Activated CD8-positive, alpha-beta T cell treated with anti-CD3 and anti-CD28 coated beads for 36 hours (primary cell): ENCODE measurements around the gene LRRC4C. TPM values are rescaled to one million over a fixed set of nuclear protein-coding genes. Genes with fewer than 3 reads are reported as not detected.

Source experiments
- ATAC-seq: fragments of 200-7000 bp; cut with Tn5 transposase; one replicate; pipeline ENCODE4 v1.10.0; 2021; ENCODE audit warnings: mild to moderate bottlenecking, moderate library complexity
- CTCF ChIA-PET: fragments of 350-600 bp; sonication (Branson Sonifier 250); formaldehyde crosslinking; loops from one replicate; lab custom pipeline; 2021; ENCODE audit warnings: antibody characterized with exemption; lab: Charles Lee
- POLR2A ChIA-PET: fragments of 350-600 bp; sonication (Branson Sonifier 250); formaldehyde crosslinking; loops from one replicate; lab custom pipeline; 2021; ENCODE audit warnings: antibody characterized with exemption; lab: Charles Lee
- DNase-seq: peaks from one replicate; pipeline ENCODE4 v3.0.0-alpha.2; 2020
- H3K27ac Mint-ChIP-seq: one replicate; pipeline ENCODE4 v1.8.0; 2021; ENCODE audit warnings: mild to moderate bottlenecking, mixed read lengths
- H3K27me3 Mint-ChIP-seq: one replicate; pipeline ENCODE4 v1.8.0; 2021; ENCODE audit warnings: mixed read lengths
- H3K36me3 Mint-ChIP-seq: one replicate; pipeline ENCODE4 v1.8.0; 2021; ENCODE audit warnings: low read depth, mixed read lengths
- H3K4me1 Mint-ChIP-seq: one replicate; pipeline ENCODE4 v1.8.0; 2021; ENCODE audit warnings: low read depth, mixed read lengths
- H3K4me3 Mint-ChIP-seq: one replicate; pipeline ENCODE4 v1.8.0; 2021; ENCODE audit warnings: mild to moderate bottlenecking, moderate library complexity, mixed read lengths
- H3K9me3 Mint-ChIP-seq: one replicate; pipeline ENCODE4 v1.8.0; 2021; ENCODE audit warnings: mixed read lengths
- intact Hi-C: fragments of 100-400 bp; cut with micrococcal nuclease; formaldehyde crosslinking; loops from one replicate; pipeline ENCODE4 v1.10.0; 2022
- total RNA-seq, 2 experiments: library from RNA; stranded (reverse); gene quantifications; one replicate each; pipeline ENCODE4 v1.2.3, GENCODE V29; 2021
- TF ChIP-seq, protein P1 (sequence below): fragments of 200-600 bp; IDR thresholded peaks from one replicate; pipeline ENCODE4 v1.8.0; 2022; ENCODE audit warnings: antibody characterized with exemption, mild to moderate bottlenecking

The LRRC4C gene
- total RNA-seq, 2 experiments from 2014 or later, result not detected

DNA sequence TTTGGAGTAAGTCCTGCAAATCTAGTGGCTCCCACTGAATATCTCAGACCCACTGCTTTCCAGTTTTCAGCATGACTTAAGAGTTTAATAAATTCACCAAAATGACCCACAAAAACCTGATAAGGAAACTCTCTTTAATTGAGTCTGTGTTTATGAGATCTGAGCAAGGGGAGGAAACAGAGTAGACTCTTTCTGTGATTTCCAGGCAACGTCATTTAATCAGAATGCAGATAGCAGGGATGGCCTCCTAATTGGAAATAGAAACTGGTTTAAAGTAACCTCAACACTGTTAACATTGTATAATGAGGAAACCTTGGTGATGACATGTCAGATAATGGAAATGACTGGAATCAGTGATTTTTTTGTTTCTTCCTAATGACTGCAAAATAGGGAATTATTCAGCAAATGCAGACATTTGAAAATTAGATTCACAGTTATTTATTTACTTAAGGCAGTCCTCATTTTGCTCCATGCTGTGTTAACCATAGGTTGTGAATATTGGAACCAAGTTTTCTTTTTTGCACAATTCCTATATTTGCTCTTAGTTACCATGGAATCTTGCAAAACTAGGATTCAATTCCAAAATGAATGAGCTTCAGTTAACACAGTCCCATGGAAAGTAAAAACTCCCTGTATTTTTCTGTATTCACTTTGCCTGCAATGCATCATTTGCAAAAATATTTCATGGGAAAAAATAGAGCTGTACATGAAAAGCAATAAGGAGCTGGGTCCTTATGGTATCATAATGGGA is 1324.5 kb downstream of the LRRC4C start:
- no peaks in the 10 kb centered on the region for H3K27me3 Mint-ChIP-seq
- no peaks in the 10 kb centered on the region for H3K36me3 Mint-ChIP-seq
- ATAC-seq, result no peak
- intact Hi-C loops, result no loop called here
- ChIA-PET CTCF (no interaction called here), POLR2A (no interaction called here)
- H3K27ac Mint-ChIP-seq, result no peak overlapping the region
- DNase-seq, result no peak
- TF ChIP-seq, protein P1, sequence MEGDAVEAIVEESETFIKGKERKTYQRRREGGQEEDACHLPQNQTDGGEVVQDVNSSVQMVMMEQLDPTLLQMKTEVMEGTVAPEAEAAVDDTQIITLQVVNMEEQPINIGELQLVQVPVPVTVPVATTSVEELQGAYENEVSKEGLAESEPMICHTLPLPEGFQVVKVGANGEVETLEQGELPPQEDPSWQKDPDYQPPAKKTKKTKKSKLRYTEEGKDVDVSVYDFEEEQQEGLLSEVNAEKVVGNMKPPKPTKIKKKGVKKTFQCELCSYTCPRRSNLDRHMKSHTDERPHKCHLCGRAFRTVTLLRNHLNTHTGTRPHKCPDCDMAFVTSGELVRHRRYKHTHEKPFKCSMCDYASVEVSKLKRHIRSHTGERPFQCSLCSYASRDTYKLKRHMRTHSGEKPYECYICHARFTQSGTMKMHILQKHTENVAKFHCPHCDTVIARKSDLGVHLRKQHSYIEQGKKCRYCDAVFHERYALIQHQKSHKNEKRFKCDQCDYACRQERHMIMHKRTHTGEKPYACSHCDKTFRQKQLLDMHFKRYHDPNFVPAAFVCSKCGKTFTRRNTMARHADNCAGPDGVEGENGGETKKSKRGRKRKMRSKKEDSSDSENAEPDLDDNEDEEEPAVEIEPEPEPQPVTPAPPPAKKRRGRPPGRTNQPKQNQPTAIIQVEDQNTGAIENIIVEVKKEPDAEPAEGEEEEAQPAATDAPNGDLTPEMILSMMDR, result no peak
- no peaks in the 10 kb centered on the region for H3K4me1 Mint-ChIP-seq
- peaks cover 11% of the 10 kb centered on the region for H3K9me3 Mint-ChIP-seq
- no peak overlapping the region for H3K4me3 Mint-ChIP-seq

DNA sequence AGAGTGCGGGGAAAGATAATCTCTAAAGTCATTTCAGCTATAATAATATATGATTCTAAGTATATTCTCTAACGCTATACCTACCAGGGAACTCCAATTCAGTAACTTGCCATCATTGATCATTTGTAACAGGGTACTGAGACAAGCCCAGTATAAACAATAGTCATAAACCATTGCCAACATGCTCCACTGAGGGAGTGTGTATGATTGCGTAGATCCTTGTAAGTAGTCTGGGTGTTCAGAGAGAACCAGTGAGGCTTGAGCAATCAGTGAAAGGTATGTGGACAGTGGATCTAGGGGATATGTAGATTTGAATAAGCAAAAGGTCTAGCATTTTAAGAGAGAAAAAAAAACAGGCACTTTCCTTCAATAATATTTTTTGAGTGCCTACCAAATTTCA is 1326.0 kb downstream of the LRRC4C start:
- H3K27me3 Mint-ChIP-seq, result no peaks in the 10 kb centered on the region
- no peaks in the 10 kb centered on the region for H3K4me1 Mint-ChIP-seq
- TF ChIP-seq, protein P1, result no peak
- ATAC-seq, result no peak
- intact Hi-C loops, result no loop called here
- H3K9me3 Mint-ChIP-seq, result peaks cover 9% of the 10 kb centered on the region
- ChIA-PET POLR2A (no interaction called here), CTCF (no interaction called here)
- no peak overlapping the region for H3K4me3 Mint-ChIP-seq
- H3K27ac Mint-ChIP-seq, result no peak overlapping the region
- no peaks in the 10 kb centered on the region for H3K36me3 Mint-ChIP-seq
- no peak for DNase-seq

DNA sequence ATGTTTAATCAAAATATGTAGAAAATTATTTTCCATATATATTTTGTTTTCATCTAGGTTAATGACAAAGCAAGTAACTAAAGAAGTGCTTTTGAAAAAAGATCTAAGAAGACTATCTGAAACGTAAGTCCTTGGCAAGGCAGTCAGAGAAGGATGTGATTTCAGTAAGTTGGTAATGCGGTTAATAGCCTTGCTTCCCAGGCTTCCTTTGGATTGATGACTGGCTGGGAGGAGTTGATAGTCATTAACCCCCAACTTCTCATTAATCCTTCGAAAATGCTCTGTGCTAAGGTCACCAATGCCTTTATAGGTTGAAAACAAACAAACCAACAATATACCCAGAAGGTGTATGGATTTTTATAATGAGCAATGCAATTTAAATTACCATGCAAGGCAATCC is 1326.5 kb downstream of the LRRC4C start:
- intact Hi-C loops, result no loop called here
- Mint-ChIP-seq H3K27me3 (no peaks in the 10 kb centered on the region), H3K36me3 (no peaks in the 10 kb centered on the region), H3K9me3 (peaks cover 9% of the 10 kb centered on the region), H3K4me3 (no peak overlapping the region), H3K4me1 (no peaks in the 10 kb centered on the region), H3K27ac (no peak overlapping the region)
- POLR2A ChIA-PET, result no interaction called here
- DNase-seq (no peak), ATAC-seq (no peak)
- CTCF ChIA-PET, result no interaction called here
- TF ChIP-seq, protein P1, result no peak

GRCh38 chr11:40130427-40130826 is 1329.0 kb downstream of the LRRC4C start:
- no peak overlapping the region for H3K27ac Mint-ChIP-seq
- ChIA-PET CTCF (no interaction called here), POLR2A (no interaction called here)
- peaks cover 7% of the 10 kb centered on the region for H3K9me3 Mint-ChIP-seq
- H3K4me3 Mint-ChIP-seq, result no peak overlapping the region
- intact Hi-C loops, result no loop called here
- H3K36me3 Mint-ChIP-seq, result no peaks in the 10 kb centered on the region
- no peaks in the 10 kb centered on the region for H3K27me3 Mint-ChIP-seq
- TF ChIP-seq, protein P1, result no peak
- ATAC-seq (no peak), DNase-seq (no peak)
- no peaks in the 10 kb centered on the region for H3K4me1 Mint-ChIP-seq

- CTCF ChIA-PET, result no interaction called here
- peaks cover 7% of the 10 kb centered on the region for H3K9me3 Mint-ChIP-seq
- H3K36me3 Mint-ChIP-seq, result no peaks in the 10 kb centered on the region
- H3K27me3 Mint-ChIP-seq, result no peaks in the 10 kb centered on the region
- ATAC-seq (no peak), DNase-seq (no peak)
- intact Hi-C loops, result no loop called here
- no peak overlapping the region for H3K4me3 Mint-ChIP-seq
- no peaks in the 10 kb centered on the region for H3K4me1 Mint-ChIP-seq
- TF ChIP-seq, protein P1, result no peak
- POLR2A ChIA-PET, result no interaction called here
- H3K27ac Mint-ChIP-seq, result no peak overlapping the region
These were observed 1330.2 kb downstream of the LRRC4C start for GRCh38 chr11:40129266-40129665.
